Ishikawa (cell line): ENCODE data around the gene NLGN1.

Source experiments
- CEBPB ChIP-seq: IDR thresholded peaks from 2 replicates; pipeline ENCODE4 v1.6.1; 2012
- CREB1 ChIP-seq: IDR thresholded peaks from 2 replicates; pipeline ENCODE4 v1.6.1; 2012; ENCODE audit warnings: low read depth
- EGR1 ChIP-seq: IDR thresholded peaks from 2 replicates; pipeline ENCODE4 v1.6.1; 2012
- EP300 ChIP-seq: IDR thresholded peaks from 2 replicates; pipeline ENCODE4 v1.6.1; 2012; ENCODE audit warnings: borderline replicate concordance
- FOXM1 ChIP-seq: IDR thresholded peaks from 2 replicates; pipeline ENCODE4 v1.6.1; 2012; ENCODE audit warnings: low read depth, borderline replicate concordance
- MAX ChIP-seq: IDR thresholded peaks from 2 replicates; pipeline ENCODE4 v1.6.1; 2012
- NFIC ChIP-seq: IDR thresholded peaks from 2 replicates; pipeline ENCODE4 v1.6.1; 2012
- RAD21 ChIP-seq: IDR thresholded peaks from 2 replicates; pipeline ENCODE4 v1.6.1; 2012; ENCODE audit warnings: low read depth
- TAF1 ChIP-seq: IDR thresholded peaks from 2 replicates; pipeline ENCODE4 v1.6.1; 2012; ENCODE audit warnings: low read depth, mild to moderate bottlenecking
- TCF12 ChIP-seq: IDR thresholded peaks from 2 replicates; pipeline ENCODE4 v1.6.1; 2012; ENCODE audit warnings: low read depth
- TEAD4 ChIP-seq: IDR thresholded peaks from 2 replicates; pipeline ENCODE4 v1.6.1; 2012
- YY1 ChIP-seq: IDR thresholded peaks from 2 replicates; pipeline ENCODE4 v1.6.1; 2012; ENCODE audit warnings: low read depth
- ZBTB7A ChIP-seq: IDR thresholded peaks from 2 replicates; pipeline ENCODE4 v1.6.1; 2012; ENCODE audit warnings: low read depth
- TF ChIP-seq, protein P1 (sequence below): IDR thresholded peaks from 2 replicates; pipeline ENCODE4 v1.6.1; 2012; ENCODE audit warnings: low read depth, mild to moderate bottlenecking
- TF ChIP-seq, protein P2 (sequence below): IDR thresholded peaks from 2 replicates; pipeline ENCODE4 v1.6.1; 2012

NLGN1 gene

GRCh38 chr3:173875790-173876189, 478.2 kb downstream of the NLGN1 start:
- TF ChIP-seq NFIC (no peak), TCF12 (no peak), EP300 (no peak), RAD21 (no peak), EGR1 (no peak), YY1 (no peak), FOXM1 (no peak), CREB1 (no peak), ZBTB7A (no peak), TEAD4 (no peak)

GRCh38 chr3:173876476-173876875, 478.9 kb downstream of the NLGN1 start:
- no peak for TF ChIP-seq NFIC
- no peak for TF ChIP-seq TCF12
- TF ChIP-seq EGR1, result no peak
- TF ChIP-seq, protein P1, sequence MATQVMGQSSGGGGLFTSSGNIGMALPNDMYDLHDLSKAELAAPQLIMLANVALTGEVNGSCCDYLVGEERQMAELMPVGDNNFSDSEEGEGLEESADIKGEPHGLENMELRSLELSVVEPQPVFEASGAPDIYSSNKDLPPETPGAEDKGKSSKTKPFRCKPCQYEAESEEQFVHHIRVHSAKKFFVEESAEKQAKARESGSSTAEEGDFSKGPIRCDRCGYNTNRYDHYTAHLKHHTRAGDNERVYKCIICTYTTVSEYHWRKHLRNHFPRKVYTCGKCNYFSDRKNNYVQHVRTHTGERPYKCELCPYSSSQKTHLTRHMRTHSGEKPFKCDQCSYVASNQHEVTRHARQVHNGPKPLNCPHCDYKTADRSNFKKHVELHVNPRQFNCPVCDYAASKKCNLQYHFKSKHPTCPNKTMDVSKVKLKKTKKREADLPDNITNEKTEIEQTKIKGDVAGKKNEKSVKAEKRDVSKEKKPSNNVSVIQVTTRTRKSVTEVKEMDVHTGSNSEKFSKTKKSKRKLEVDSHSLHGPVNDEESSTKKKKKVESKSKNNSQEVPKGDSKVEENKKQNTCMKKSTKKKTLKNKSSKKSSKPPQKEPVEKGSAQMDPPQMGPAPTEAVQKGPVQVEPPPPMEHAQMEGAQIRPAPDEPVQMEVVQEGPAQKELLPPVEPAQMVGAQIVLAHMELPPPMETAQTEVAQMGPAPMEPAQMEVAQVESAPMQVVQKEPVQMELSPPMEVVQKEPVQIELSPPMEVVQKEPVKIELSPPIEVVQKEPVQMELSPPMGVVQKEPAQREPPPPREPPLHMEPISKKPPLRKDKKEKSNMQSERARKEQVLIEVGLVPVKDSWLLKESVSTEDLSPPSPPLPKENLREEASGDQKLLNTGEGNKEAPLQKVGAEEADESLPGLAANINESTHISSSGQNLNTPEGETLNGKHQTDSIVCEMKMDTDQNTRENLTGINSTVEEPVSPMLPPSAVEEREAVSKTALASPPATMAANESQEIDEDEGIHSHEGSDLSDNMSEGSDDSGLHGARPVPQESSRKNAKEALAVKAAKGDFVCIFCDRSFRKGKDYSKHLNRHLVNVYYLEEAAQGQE, result no peak
- TF ChIP-seq YY1, result no peak
- TF ChIP-seq EP300, result no peak
- no peak for TF ChIP-seq RAD21
- no peak for TF ChIP-seq FOXM1
- TF ChIP-seq CREB1, result no peak

GRCh38 chr3:173887888-173888287, 490.3 kb downstream of the NLGN1 start:
- no peak for TF ChIP-seq TEAD4
- no peak for TF ChIP-seq TAF1
- no peak for TF ChIP-seq MAX
- no peak for TF ChIP-seq TCF12
- no peak for TF ChIP-seq CEBPB
- TF ChIP-seq ZBTB7A, result no peak
- no peak for TF ChIP-seq YY1
- TF ChIP-seq, protein P1, result no peak
- TF ChIP-seq, protein P2, sequence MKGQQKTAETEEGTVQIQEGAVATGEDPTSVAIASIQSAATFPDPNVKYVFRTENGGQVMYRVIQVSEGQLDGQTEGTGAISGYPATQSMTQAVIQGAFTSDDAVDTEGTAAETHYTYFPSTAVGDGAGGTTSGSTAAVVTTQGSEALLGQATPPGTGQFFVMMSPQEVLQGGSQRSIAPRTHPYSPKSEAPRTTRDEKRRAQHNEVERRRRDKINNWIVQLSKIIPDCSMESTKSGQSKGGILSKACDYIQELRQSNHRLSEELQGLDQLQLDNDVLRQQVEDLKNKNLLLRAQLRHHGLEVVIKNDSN, result no peak
- TF ChIP-seq NFIC, result no peak
- TF ChIP-seq RAD21, result no peak
- TF ChIP-seq EP300, result no peak

- TF ChIP-seq TEAD4 (no peak), CREB1 (no peak), MAX (no peak), NFIC (no peak), TAF1 (no peak), TCF12 (no peak), EGR1 (no peak), CEBPB (no peak), RAD21 (no peak), EP300 (no peak), YY1 (no peak), ZBTB7A (no peak), FOXM1 (no peak)
- TF ChIP-seq, protein P1, result no peak
- TF ChIP-seq, protein P2, result no peak
Observed at GRCh38 chr3:173889596-173889995, 492.1 kb downstream of the NLGN1 start.

DNA sequence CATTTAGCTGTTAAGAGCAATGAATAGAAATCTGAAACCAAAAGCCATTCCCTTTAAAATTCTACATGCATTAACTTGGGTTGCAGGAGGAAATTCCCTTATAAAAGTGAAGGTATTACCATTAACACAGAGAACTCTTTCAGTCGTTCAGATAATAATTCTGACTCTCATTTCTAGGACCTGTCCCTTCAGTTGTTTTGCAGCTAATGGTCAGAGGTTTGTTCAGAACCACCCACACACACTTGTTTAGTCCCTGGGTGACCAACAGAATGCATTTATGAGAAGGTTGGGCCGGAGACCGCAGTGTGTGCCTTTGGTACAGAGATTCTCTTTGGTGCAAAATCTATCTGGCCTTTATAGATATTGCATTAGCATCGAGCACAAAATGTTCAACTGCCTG, 492.5 kb downstream of the NLGN1 start:
- no peak for TF ChIP-seq FOXM1
- TF ChIP-seq ZBTB7A, result no peak
- TF ChIP-seq CREB1, result no peak
- TF ChIP-seq, protein P2, result no peak
